GM23338 (cell line): ENCODE results near the gene ZDHHC3. TPM values are rescaled to one million over a fixed set of nuclear protein-coding genes. Genes with fewer than 3 reads are reported as not detected.

Experiments used
- ATAC-seq: fragments of 200-7000 bp; cut with Tn5 transposase; 3 replicates; pipeline ENCODE4 v1.9.1; 2020
- DNase-seq: peaks from one replicate; pipeline ENCODE4 v3.0.0-alpha.2; 2015; ENCODE audit warnings: low spot score
- H2AFZ ChIP-seq: fragments of 200-600 bp; sonication (generic); 2 replicates; pipeline ENCODE4 v1.8.0; 2016; ENCODE audit warnings: antibody characterized with exemption, mild to moderate bottlenecking, moderate library complexity
- H3F3A ChIP-seq: fragments of 200-600 bp; sonication (generic); replicated peaks from 2 replicates; pipeline ENCODE4 v1.8.0; 2017; ENCODE audit warnings: antibody characterized with exemption, mixed run types, low read depth
- H3K27ac ChIP-seq: fragments of 200-600 bp; sonication (generic); 2 replicates; pipeline ENCODE4 v1.6.1; 2016; ENCODE audit warnings: low read depth
- H3K27me3 ChIP-seq: fragments of 200-600 bp; sonication (generic); 2 replicates; pipeline ENCODE4 v1.8.0; 2016; ENCODE audit warnings: mild to moderate bottlenecking, mixed run types, moderate library complexity; ENCODE audit not compliant: insufficient read depth
- H3K36me3 ChIP-seq: fragments of 200-600 bp; sonication (generic); 2 replicates; pipeline ENCODE4 v1.8.0; 2016; ENCODE audit warnings: mild to moderate bottlenecking; ENCODE audit not compliant: insufficient read depth
- H3K4me1 ChIP-seq: fragments of 200-600 bp; sonication (generic); 2 replicates; pipeline ENCODE4 v1.8.0; 2016; ENCODE audit warnings: mild to moderate bottlenecking, moderate library complexity; ENCODE audit not compliant: insufficient read depth
- H3K4me2 ChIP-seq: fragments of 200-600 bp; sonication (generic); 2 replicates; pipeline ENCODE4 v1.7.1; 2017; ENCODE audit warnings: mixed run types
- H3K4me3 ChIP-seq: fragments of 200-600 bp; sonication (generic); 2 replicates; pipeline ENCODE4 v1.6.1; 2016; ENCODE audit warnings: mixed run types
- H3K79me2 ChIP-seq: fragments of 200-600 bp; sonication (generic); replicated peaks from 2 replicates; pipeline ENCODE4 v1.8.0; 2017; ENCODE audit warnings: mild to moderate bottlenecking; ENCODE audit not compliant: insufficient read depth
- H3K9me2 ChIP-seq: fragments of 200-600 bp; sonication (generic); 2 replicates; pipeline ENCODE4 v1.8.0; 2017; ENCODE audit not compliant: insufficient read depth
- H4K20me1 ChIP-seq: fragments of 200-600 bp; sonication (generic); replicated peaks from 2 replicates; pipeline ENCODE4 v1.8.0; 2017; ENCODE audit warnings: mild to moderate bottlenecking; ENCODE audit not compliant: insufficient read depth
- H3K27ac Mint-ChIP-seq: 2 replicates; pipeline ENCODE4 v1.8.0; 2020; ENCODE audit warnings: inconsistent platforms, mild to moderate bottlenecking, moderate library complexity, mixed read lengths
- H3K27me3 Mint-ChIP-seq: 3 replicates; pipeline ENCODE4 v1.8.0; 2022; ENCODE audit warnings: low read depth, mild to moderate bottlenecking, moderate library complexity, mixed read lengths, inconsistent platforms; ENCODE audit not compliant: insufficient read depth, poor library complexity
- H3K36me3 Mint-ChIP-seq: 3 replicates; pipeline ENCODE4 v1.8.0; 2021; ENCODE audit warnings: low read depth, mild to moderate bottlenecking, inconsistent platforms, moderate library complexity, mixed read lengths
- H3K4me1 Mint-ChIP-seq: 3 replicates; pipeline ENCODE4 v1.8.0; 2020; ENCODE audit warnings: mild to moderate bottlenecking, inconsistent platforms, mixed read lengths
- H3K4me3 Mint-ChIP-seq: 3 replicates; pipeline ENCODE4 v1.8.0; 2021; ENCODE audit warnings: moderate library complexity, mild to moderate bottlenecking, inconsistent platforms, mixed read lengths
- H3K9me3 Mint-ChIP-seq: 3 replicates; pipeline ENCODE4 v1.8.0; 2020; ENCODE audit warnings: moderate library complexity, mild to moderate bottlenecking, inconsistent platforms, mixed read lengths
- JUNB ChIP-seq: IDR thresholded peaks from one replicate; pipeline ENCODE4 v1.6.1; 2016; ENCODE audit warnings: antibody characterized with exemption; ENCODE audit not compliant: unreplicated experiment
- NANOG ChIP-seq: IDR thresholded peaks from 2 replicates; pipeline ENCODE4 v1.6.1; 2016; ENCODE audit warnings: antibody characterized with exemption, borderline replicate concordance
- STAT1 ChIP-seq: IDR thresholded peaks from one replicate; pipeline ENCODE4 v1.6.1; 2016; ENCODE audit warnings: antibody characterized with exemption; ENCODE audit not compliant: unreplicated experiment
- ZNF114 ChIP-seq: fragments of 250-450 bp; sonication (Bioruptor Pico); IDR thresholded peaks from 2 replicates; pipeline ENCODE4 v1.5.0; 2020; ENCODE audit warnings: mild to moderate bottlenecking, moderate library complexity
- polyA plus RNA-seq: library from polyadenylated mRNA; unstranded; fragments of >200 nt; fragmentation: Nextera tagmentation; extraction: Ambion mirVana; gene quantifications from 2 replicates; pipeline ENCODE4 v1.2.1, GENCODE V29; 2016
- total RNA-seq: library from RNA; depleted of rRNA; stranded (reverse); fragments of >200 nt; shearing (Covaris generic); gene quantifications from 2 replicates; pipeline ENCODE4 v1.2.3, GENCODE V29; 2014
- TF ChIP-seq, protein P1 (sequence below): fragments of 250-450 bp; sonication (Bioruptor Pico); IDR thresholded peaks from 2 replicates; pipeline ENCODE4 v1.5.0; 2020; ENCODE audit warnings: mild to moderate bottlenecking, moderate library complexity
- TF ChIP-seq, protein P2 (sequence below): IDR thresholded peaks from one replicate; pipeline ENCODE4 v1.6.1; 2018; ENCODE audit warnings: antibody characterized with exemption; ENCODE audit not compliant: unreplicated experiment
- TF ChIP-seq, protein P3 (sequence below), 2 experiments: fragments of 200-600 bp in 1 of 2; sonication (generic) in 1 of 2; conservative IDR thresholded peaks; 2 replicates each; pipeline versions ENCODE4 v1.5.1 to v1.6.1; 2016 to 2017; ENCODE audit warnings: antibody characterized with exemption in 2 of 2, low read depth in 2 of 2, mild to moderate bottlenecking in 2 of 2, moderate library complexity in 1 of 2

ZDHHC3 gene
- total and polyA plus RNA-seq, 2 experiments from 2014 or later: 28.9 to 84.2 TPM

DNA sequence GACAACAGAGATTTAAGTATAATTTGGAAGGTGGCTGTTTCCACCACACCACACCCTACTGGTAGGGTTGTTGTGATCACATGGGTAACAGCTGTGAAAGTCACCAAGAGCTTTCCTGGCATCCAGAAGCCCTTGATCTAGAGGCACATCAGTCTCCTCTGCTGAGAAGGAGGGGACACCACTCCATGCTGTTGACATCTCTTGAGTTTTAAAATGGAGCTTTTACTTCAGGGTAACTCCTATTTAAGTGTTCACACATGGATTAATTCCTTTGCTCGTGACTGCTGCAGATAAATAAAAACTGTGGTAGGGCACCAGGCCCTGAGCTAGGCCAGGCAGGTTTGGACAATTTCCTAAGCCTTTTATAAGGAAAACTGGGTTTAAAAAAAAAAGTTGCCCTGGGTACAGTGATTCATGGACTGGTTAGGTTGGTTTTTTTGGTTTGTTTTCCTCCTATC lies 7.5 kb upstream of the ZDHHC3 start:
- no peak overlapping the region for H3K4me2 ChIP-seq
- Mint-ChIP-seq H3K27me3 (peaks cover 3% of the 10 kb centered on the region), H3K36me3 (peaks cover 48% of the 10 kb centered on the region), H3K4me1 (peaks cover 16% of the 10 kb centered on the region), H3K27ac (no peak overlapping the region), H3K4me3 (no peak overlapping the region), H3K9me3 (peaks cover 24% of the 10 kb centered on the region)
- no peak for DNase-seq
- no peak overlapping the region for H2AFZ ChIP-seq
- peaks cover 2% of the 10 kb centered on the region for H3K4me1 ChIP-seq
- ATAC-seq: no peak
- H4K20me1 ChIP-seq: peaks cover 60% of the 10 kb centered on the region
- H3K4me3 ChIP-seq: no peak overlapping the region
- H3K27me3 ChIP-seq: no peaks in the 10 kb centered on the region
- TF ChIP-seq JUNB (no peak), NANOG (no peak), ZNF114 (CRISPR knock-in tag) (no peak), STAT1 (no peak)
- TF ChIP-seq, protein P1, sequence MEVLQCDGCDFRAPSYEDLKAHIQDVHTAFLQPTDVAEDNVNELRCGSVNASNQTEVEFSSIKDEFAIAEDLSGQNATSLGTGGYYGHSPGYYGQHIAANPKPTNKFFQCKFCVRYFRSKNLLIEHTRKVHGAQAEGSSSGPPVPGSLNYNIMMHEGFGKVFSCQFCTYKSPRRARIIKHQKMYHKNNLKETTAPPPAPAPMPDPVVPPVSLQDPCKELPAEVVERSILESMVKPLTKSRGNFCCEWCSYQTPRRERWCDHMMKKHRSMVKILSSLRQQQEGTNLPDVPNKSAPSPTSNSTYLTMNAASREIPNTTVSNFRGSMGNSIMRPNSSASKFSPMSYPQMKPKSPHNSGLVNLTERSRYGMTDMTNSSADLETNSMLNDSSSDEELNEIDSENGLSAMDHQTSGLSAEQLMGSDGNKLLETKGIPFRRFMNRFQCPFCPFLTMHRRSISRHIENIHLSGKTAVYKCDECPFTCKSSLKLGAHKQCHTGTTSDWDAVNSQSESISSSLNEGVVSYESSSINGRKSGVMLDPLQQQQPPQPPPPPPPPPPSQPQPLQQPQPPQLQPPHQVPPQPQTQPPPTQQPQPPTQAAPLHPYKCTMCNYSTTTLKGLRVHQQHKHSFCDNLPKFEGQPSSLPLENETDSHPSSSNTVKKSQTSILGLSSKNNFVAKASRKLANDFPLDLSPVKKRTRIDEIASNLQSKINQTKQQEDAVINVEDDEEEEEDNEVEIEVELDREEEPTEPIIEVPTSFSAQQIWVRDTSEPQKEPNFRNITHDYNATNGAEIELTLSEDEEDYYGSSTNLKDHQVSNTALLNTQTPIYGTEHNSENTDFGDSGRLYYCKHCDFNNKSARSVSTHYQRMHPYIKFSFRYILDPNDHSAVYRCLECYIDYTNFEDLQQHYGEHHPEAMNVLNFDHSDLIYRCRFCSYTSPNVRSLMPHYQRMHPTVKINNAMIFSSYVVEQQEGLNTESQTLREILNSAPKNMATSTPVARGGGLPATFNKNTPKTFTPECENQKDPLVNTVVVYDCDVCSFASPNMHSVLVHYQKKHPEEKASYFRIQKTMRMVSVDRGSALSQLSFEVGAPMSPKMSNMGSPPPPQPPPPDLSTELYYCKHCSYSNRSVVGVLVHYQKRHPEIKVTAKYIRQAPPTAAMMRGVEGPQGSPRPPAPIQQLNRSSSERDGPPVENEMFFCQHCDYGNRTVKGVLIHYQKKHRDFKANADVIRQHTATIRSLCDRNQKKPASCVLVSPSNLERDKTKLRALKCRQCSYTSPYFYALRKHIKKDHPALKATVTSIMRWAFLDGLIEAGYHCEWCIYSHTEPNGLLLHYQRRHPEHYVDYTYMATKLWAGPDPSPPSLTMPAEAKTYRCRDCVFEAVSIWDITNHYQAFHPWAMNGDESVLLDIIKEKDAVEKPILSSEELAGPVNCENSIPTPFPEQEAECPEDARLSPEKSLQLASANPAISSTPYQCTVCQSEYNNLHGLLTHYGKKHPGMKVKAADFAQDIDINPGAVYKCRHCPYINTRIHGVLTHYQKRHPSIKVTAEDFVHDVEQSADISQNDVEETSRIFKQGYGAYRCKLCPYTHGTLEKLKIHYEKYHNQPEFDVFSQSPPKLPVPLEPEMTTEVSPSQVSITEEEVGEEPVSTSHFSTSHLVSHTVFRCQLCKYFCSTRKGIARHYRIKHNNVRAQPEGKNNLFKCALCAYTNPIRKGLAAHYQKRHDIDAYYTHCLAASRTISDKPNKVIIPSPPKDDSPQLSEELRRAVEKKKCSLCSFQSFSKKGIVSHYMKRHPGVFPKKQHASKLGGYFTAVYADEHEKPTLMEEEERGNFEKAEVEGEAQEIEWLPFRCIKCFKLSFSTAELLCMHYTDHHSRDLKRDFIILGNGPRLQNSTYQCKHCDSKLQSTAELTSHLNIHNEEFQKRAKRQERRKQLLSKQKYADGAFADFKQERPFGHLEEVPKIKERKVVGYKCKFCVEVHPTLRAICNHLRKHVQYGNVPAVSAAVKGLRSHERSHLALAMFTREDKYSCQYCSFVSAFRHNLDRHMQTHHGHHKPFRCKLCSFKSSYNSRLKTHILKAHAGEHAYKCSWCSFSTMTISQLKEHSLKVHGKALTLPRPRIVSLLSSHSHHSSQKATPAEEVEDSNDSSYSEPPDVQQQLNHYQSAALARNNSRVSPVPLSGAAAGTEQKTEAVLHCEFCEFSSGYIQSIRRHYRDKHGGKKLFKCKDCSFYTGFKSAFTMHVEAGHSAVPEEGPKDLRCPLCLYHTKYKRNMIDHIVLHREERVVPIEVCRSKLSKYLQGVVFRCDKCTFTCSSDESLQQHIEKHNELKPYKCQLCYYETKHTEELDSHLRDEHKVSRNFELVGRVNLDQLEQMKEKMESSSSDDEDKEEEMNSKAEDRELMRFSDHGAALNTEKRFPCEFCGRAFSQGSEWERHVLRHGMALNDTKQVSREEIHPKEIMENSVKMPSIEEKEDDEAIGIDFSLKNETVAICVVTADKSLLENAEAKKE (CRISPR knock-in tag): no peak
- TF ChIP-seq, protein P2, sequence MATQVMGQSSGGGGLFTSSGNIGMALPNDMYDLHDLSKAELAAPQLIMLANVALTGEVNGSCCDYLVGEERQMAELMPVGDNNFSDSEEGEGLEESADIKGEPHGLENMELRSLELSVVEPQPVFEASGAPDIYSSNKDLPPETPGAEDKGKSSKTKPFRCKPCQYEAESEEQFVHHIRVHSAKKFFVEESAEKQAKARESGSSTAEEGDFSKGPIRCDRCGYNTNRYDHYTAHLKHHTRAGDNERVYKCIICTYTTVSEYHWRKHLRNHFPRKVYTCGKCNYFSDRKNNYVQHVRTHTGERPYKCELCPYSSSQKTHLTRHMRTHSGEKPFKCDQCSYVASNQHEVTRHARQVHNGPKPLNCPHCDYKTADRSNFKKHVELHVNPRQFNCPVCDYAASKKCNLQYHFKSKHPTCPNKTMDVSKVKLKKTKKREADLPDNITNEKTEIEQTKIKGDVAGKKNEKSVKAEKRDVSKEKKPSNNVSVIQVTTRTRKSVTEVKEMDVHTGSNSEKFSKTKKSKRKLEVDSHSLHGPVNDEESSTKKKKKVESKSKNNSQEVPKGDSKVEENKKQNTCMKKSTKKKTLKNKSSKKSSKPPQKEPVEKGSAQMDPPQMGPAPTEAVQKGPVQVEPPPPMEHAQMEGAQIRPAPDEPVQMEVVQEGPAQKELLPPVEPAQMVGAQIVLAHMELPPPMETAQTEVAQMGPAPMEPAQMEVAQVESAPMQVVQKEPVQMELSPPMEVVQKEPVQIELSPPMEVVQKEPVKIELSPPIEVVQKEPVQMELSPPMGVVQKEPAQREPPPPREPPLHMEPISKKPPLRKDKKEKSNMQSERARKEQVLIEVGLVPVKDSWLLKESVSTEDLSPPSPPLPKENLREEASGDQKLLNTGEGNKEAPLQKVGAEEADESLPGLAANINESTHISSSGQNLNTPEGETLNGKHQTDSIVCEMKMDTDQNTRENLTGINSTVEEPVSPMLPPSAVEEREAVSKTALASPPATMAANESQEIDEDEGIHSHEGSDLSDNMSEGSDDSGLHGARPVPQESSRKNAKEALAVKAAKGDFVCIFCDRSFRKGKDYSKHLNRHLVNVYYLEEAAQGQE: no peak
- TF ChIP-seq, protein P3, sequence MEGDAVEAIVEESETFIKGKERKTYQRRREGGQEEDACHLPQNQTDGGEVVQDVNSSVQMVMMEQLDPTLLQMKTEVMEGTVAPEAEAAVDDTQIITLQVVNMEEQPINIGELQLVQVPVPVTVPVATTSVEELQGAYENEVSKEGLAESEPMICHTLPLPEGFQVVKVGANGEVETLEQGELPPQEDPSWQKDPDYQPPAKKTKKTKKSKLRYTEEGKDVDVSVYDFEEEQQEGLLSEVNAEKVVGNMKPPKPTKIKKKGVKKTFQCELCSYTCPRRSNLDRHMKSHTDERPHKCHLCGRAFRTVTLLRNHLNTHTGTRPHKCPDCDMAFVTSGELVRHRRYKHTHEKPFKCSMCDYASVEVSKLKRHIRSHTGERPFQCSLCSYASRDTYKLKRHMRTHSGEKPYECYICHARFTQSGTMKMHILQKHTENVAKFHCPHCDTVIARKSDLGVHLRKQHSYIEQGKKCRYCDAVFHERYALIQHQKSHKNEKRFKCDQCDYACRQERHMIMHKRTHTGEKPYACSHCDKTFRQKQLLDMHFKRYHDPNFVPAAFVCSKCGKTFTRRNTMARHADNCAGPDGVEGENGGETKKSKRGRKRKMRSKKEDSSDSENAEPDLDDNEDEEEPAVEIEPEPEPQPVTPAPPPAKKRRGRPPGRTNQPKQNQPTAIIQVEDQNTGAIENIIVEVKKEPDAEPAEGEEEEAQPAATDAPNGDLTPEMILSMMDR (conservative IDR thresholded peaks at IDR 0.05; ENCODE audit: low read depth in 2 of 2): no peak
- H3F3A ChIP-seq: no peaks in the 10 kb centered on the region
- no peaks in the 10 kb centered on the region; the same call in 1 of the 2 replicates for H3K36me3 ChIP-seq
- peaks cover 95% of the 10 kb centered on the region for H3K79me2 ChIP-seq
- no peak overlapping the region for H3K27ac ChIP-seq
- H3K9me2 ChIP-seq: peaks cover under 1% of the 10 kb centered on the region; the same call in 1 of the 2 replicates
